Measurements from ENCODE around the gene SPAG4.

GRCh38 chr20:35599776-35600120 lies 15.9 kb upstream of the SPAG4 start:
- TF ChIP-seq CTCF (IDR thresholded peaks at IDR 0.05) (no peak), ZFX (IDR thresholded peaks at IDR 0.05; ENCODE audit: borderline replicate concordance) (no peak)
